A673 (cell line): ENCODE data around the gene SETD3. TPM values are rescaled to one million over a fixed set of nuclear protein-coding genes. Genes with fewer than 3 reads are reported as not detected.

Experiments
- BruUV-seq: library from RNA; stranded (reverse); fragments of 400-500 nt; replicated peaks from 2 replicates; lab custom pipeline; 2021; lab: Mats Ljungman, UMichigan
- CTCF ChIA-PET: fragments of 300-600 bp; sonication (Branson Sonifier 250); formaldehyde crosslinking; loops from one replicate; lab custom pipeline; 2022; ENCODE audit warnings: antibody characterized with exemption; lab: Charles Lee
- POLR2A ChIA-PET: fragments of 300-600 bp; sonication (Branson Sonifier 250); formaldehyde crosslinking; loops from one replicate; lab custom pipeline; 2022; ENCODE audit warnings: antibody characterized with exemption; ENCODE audit not compliant: low non-redundant PET; lab: Charles Lee
- DNase-seq: peaks from one replicate; pipeline ENCODE4 v3.0.0-alpha.2; 2015; ENCODE audit warnings: low spot score
- H3K27ac ChIP-seq: fragments of 200-600 bp; sonication (generic); 2 replicates; pipeline ENCODE4 v1.5.1; 2016; ENCODE audit warnings: mixed run types, low read depth, mild to moderate bottlenecking, mixed read lengths, antibody characterized with exemption, low read length; ENCODE audit not compliant: poor library complexity, severe bottlenecking
- H3K27me3 ChIP-seq: fragments of 200-600 bp; sonication (generic); replicated peaks from 2 replicates; pipeline ENCODE4 v1.6.1; 2017; ENCODE audit warnings: mixed run types, low read depth, mild to moderate bottlenecking, mixed read lengths, antibody characterized with exemption, low read length; ENCODE audit not compliant: insufficient read depth, poor library complexity
- H3K36me3 ChIP-seq: fragments of 200-600 bp; sonication (generic); 2 replicates; pipeline ENCODE4 v1.6.1; 2016; ENCODE audit warnings: mixed run types, mild to moderate bottlenecking, mixed read lengths, antibody characterized with exemption, low read length; ENCODE audit not compliant: insufficient read depth, poor library complexity, severe bottlenecking
- H3K4me1 ChIP-seq: fragments of 200-600 bp; sonication (generic); 2 replicates; pipeline ENCODE4 v1.6.1; 2017; ENCODE audit warnings: mixed run types, mild to moderate bottlenecking, mixed read lengths, antibody characterized with exemption, low read length; ENCODE audit not compliant: insufficient read depth, poor library complexity, severe bottlenecking
- H3K4me3 ChIP-seq: fragments of 200-600 bp; sonication (generic); 2 replicates; pipeline ENCODE4 v1.5.1; 2016; ENCODE audit warnings: low read depth, mixed run types, mild to moderate bottlenecking, mixed read lengths, low read length; ENCODE audit not compliant: poor library complexity, severe bottlenecking
- H3K9me3 ChIP-seq: fragments of 200-600 bp; sonication (generic); 2 replicates; pipeline ENCODE4 v1.6.1; 2016; ENCODE audit warnings: mixed run types, low read depth, mild to moderate bottlenecking, mixed read lengths, antibody characterized with exemption, low read length; ENCODE audit not compliant: poor library complexity, severe bottlenecking
- EZH2 ChIP-seq: fragments of 200-600 bp; sonication (generic); IDR thresholded peaks from 2 replicates; pipeline ENCODE4 v1.6.1; 2017; ENCODE audit warnings: borderline replicate concordance, low read depth, mild to moderate bottlenecking, mixed read lengths, antibody characterized with exemption, low read length; ENCODE audit not compliant: poor library complexity, severe bottlenecking
- intact Hi-C: fragments of 100-400 bp; cut with micrococcal nuclease; formaldehyde crosslinking; loops from one replicate; pipeline ENCODE4 v1.10.0; 2022; ENCODE audit not compliant: unreplicated experiment
- total RNA-seq: library from RNA; stranded (reverse); gene quantifications from 2 replicates; pipeline ENCODE4 v1.2.3, GENCODE V29; 2021
- TF ChIP-seq, protein P1 (sequence below): fragments of 300-800, 200-600 bp; sonication (generic); conservative IDR thresholded peaks from 2 replicates; pipeline ENCODE4 v1.5.1; 2017; ENCODE audit warnings: low read depth, mild to moderate bottlenecking, antibody characterized with exemption, low read length, moderate library complexity, mixed read lengths

SETD3 gene
- total RNA-seq, 1 experiment from 2014 or later = 46.4 TPM

DNA sequence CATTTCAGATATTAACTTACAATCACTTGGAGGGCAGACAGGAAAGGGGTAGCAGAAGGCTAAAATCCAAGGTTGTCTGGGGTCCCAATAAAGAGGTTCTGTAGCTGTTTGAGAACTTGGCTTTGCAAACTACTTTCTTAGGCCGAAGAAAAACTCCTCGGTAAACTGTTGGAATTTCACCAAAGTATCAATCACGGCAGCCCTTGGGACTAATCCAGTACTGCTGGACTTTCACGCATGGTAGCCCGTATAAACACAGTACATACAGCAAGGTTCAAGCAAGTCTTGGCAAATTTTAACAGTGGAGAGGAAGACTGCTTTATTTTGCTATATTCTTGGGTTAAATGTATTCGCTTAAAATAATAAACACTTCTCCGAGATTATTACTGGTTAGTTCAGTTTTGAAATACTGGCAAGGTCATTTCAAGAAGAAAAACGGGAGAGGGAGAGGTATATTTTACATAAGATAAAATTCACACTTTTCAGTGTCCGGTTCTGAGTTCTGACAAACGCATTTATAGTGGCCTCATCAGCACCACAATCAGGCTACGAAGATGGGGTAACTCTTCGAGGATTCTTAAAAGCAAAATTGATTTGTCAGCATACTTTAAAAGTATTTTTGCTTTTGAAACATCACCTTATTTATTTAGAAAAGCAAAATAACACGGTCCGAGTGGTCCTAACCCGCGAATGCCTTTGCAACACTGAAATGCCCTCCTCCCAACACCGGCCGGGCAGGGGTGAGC is 1.3 kb downstream of the SETD3 start:
- ChIA-PET CTCF (no interaction called here), POLR2A (no interaction called here)
- TF ChIP-seq, protein P1, sequence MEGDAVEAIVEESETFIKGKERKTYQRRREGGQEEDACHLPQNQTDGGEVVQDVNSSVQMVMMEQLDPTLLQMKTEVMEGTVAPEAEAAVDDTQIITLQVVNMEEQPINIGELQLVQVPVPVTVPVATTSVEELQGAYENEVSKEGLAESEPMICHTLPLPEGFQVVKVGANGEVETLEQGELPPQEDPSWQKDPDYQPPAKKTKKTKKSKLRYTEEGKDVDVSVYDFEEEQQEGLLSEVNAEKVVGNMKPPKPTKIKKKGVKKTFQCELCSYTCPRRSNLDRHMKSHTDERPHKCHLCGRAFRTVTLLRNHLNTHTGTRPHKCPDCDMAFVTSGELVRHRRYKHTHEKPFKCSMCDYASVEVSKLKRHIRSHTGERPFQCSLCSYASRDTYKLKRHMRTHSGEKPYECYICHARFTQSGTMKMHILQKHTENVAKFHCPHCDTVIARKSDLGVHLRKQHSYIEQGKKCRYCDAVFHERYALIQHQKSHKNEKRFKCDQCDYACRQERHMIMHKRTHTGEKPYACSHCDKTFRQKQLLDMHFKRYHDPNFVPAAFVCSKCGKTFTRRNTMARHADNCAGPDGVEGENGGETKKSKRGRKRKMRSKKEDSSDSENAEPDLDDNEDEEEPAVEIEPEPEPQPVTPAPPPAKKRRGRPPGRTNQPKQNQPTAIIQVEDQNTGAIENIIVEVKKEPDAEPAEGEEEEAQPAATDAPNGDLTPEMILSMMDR = no peak
- no peak for TF ChIP-seq EZH2
- intact Hi-C loops = no loop called here
- peaks cover 38% of the 10 kb centered on the region for H3K4me1 ChIP-seq
- H3K27me3 ChIP-seq = no peaks in the 10 kb centered on the region
- no peaks in the 10 kb centered on the region for H3K9me3 ChIP-seq
- peak overlapping the region; percentile 93 for H3K4me3 ChIP-seq
- DNase-seq = no peak
- H3K36me3 ChIP-seq = no peaks in the 10 kb centered on the region
- no TSS peak for BruUV-seq
- H3K27ac ChIP-seq = peak overlapping the region; percentile 93

DNA sequence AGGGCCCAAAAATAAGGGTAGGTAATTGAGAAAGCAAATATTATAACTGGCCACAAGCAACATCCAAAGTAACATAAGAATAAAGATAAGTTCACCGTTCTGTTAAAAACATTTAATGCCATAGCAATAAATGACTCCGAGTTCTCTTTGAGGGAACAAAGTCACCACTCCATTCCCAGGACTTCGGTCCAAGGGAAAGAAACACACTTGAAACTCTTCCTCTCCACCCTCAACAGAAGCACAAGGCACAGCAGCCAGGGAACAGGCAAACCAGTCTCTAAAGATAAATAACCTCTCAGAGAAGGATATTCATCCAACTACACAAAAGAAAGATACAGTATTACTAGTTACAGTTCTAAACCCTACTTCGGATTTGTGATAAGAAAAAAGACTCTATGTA is 2.5 kb downstream of the SETD3 start:
- DNase-seq = no peak
- intact Hi-C loops = no loop called here
- Histone ChIP-seq H3K36me3 (no peaks in the 10 kb centered on the region), H3K27me3 (no peaks in the 10 kb centered on the region), H3K4me1 (peaks cover 45% of the 10 kb centered on the region), H3K27ac (no peak overlapping the region), H3K4me3 (no peak overlapping the region), H3K9me3 (no peaks in the 10 kb centered on the region)
- no peak for TF ChIP-seq EZH2
- TF ChIP-seq, protein P1 = no peak
- no TSS peak for BruUV-seq
- ChIA-PET CTCF (no interaction called here), POLR2A (no interaction called here)

DNA sequence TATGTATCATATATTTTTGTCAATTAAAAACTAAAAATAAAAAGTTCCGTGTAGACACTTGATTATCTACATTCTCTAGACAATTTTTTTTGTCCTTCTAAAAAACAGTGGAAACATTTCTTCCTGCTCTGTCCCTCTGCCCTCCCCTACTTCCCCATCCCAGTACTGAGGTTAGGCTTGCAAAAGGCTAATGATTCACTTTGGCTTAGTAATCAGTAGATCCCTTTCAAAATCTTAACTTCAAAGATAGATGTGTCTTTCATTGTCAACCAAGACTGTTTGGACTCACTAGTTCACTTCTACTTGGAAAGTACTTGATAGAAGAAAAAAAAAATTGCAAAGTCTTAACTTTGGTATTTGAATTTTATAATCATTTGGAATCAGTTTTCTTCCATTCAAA is 3.8 kb downstream of the SETD3 start:
- Histone ChIP-seq H3K9me3 (no peaks in the 10 kb centered on the region), H3K4me3 (no peak overlapping the region), H3K4me1 (peaks cover 36% of the 10 kb centered on the region), H3K27ac (no peak overlapping the region), H3K36me3 (no peaks in the 10 kb centered on the region), H3K27me3 (no peaks in the 10 kb centered on the region)
- POLR2A ChIA-PET = no interaction called here
- TF ChIP-seq, protein P1 = no peak
- no peak for TF ChIP-seq EZH2
- CTCF ChIA-PET = no interaction called here
- no peak for DNase-seq
- intact Hi-C loops = no loop called here
- no TSS peak for BruUV-seq
